K562 (cell line): ENCODE results near the gene HCN3. TPM values are rescaled to one million over a fixed set of nuclear protein-coding genes. Genes with fewer than 3 reads are reported as not detected.

ENCODE experiments used
- ATF1 ChIP-seq, 2 experiments: fragments of 450-650 bp in 1 of 2; IDR thresholded peaks; 2 replicates each; pipeline ENCODE4 v1.6.1; 2016; ENCODE audit warnings: missing compliant biosample characterization in 1 of 2, missing genetic modification characterization in 1 of 2
- BRF2 ChIP-seq: IDR thresholded peaks from 3 replicates; pipeline ENCODE4 v1.6.1; 2011; ENCODE audit warnings: borderline replicate concordance, mild to moderate bottlenecking; ENCODE audit not compliant: insufficient read length, insufficient read depth
- HEY1 ChIP-seq: fragments of 250-450 bp; sonication (Bioruptor Pico); IDR thresholded peaks from 2 replicates; pipeline ENCODE4 v1.5.0; 2020; ENCODE audit warnings: mild to moderate bottlenecking, moderate library complexity, borderline replicate concordance
- ILF3 ChIP-seq: fragments of 450-650 bp; IDR thresholded peaks from 2 replicates; pipeline ENCODE4 v1.6.1; 2018; ENCODE audit warnings: antibody characterized with exemption, mild to moderate bottlenecking, moderate library complexity, borderline replicate concordance
- MBD1 ChIP-seq: fragments of 250-450 bp; sonication (Bioruptor Pico); IDR thresholded peaks from 2 replicates; pipeline ENCODE4 v1.8.0; 2022; ENCODE audit warnings: inconsistent platforms
- NFATC3 ChIP-seq: fragments of 450-650 bp; IDR thresholded peaks from 2 replicates; pipeline ENCODE4 v1.6.1; 2017; ENCODE audit warnings: mild to moderate bottlenecking
- OTX1 ChIP-seq: fragments of 450-650 bp; formaldehyde crosslinking; IDR thresholded peaks from 2 replicates; pipeline ENCODE4 v1.4.0; 2022; ENCODE audit warnings: mild to moderate bottlenecking
- SMAD1 ChIP-seq: fragments of 150-350 bp; IDR thresholded peaks from 2 replicates; pipeline ENCODE4 v1.6.1; 2014; ENCODE audit warnings: low read length, low read depth; ENCODE audit not compliant: partially characterized antibody
- TRIM25 ChIP-seq: fragments of 450-650 bp; IDR thresholded peaks from 2 replicates; pipeline ENCODE4 v1.7.0; 2016; ENCODE audit warnings: borderline replicate concordance
- ZBTB11 ChIP-seq, 3 experiments: fragments of 200-800 bp in 1 of 3; fragments of 250-450 bp in 1 of 3; fragments of 450-650 bp in 1 of 3; sonication (Bioruptor Pico) in 1 of 3; sonication (Bioruptor generic) in 1 of 3; formaldehyde crosslinking in 1 of 3; IDR thresholded peaks; 2 replicates each; pipeline versions ENCODE4 v1.6.1 to v1.8.0; 2016 to 2022; ENCODE audit warnings: mild to moderate bottlenecking in 2 of 3, missing genetic modification characterization in 2 of 3, missing compliant biosample characterization in 1 of 3, moderate library complexity in 1 of 3
- ZBTB5 ChIP-seq: fragments of 450-650 bp; IDR thresholded peaks from 2 replicates; pipeline ENCODE4 v1.6.1; 2017; ENCODE audit warnings: antibody characterized with exemption
- ZNF263 ChIP-seq: sonication (generic); formaldehyde crosslinking; IDR thresholded peaks from 2 replicates; pipeline ENCODE4 v1.8.0; 2022; ENCODE audit warnings: mild to moderate bottlenecking, missing genetic modification reagents, borderline replicate concordance
- ZNF347 ChIP-seq: fragments of 450-650 bp; formaldehyde crosslinking; IDR thresholded peaks from 2 replicates; pipeline ENCODE4 v1.4.0; 2020; ENCODE audit warnings: low read depth, mild to moderate bottlenecking, moderate library complexity
- ZNF444 ChIP-seq: fragments of 250-450 bp; sonication (Bioruptor Pico); IDR thresholded peaks from 2 replicates; pipeline ENCODE4 v1.4.0; 2020; ENCODE audit warnings: mild to moderate bottlenecking, moderate library complexity
- ZNF561 ChIP-seq: fragments of 450-650 bp; formaldehyde crosslinking; conservative IDR thresholded peaks from 2 replicates; pipeline ENCODE4 v1.4.0; 2020; ENCODE audit warnings: mild to moderate bottlenecking, moderate library complexity
- polyA plus RNA-seq, 8 experiments: library from polyadenylated mRNA; depleted of rRNA in 4 of 8; stranded (reverse) in 5 of 8; unstranded in 3 of 8; fragments of >200 nt; fragmentation: Nextera tagmentation in 2 of 8; fragmentation: Illumina TruSeq in 1 of 8; extraction: Ambion mirVana in 2 of 8; extraction: Trizol in 1 of 8; gene quantifications; 2 replicates each; pipeline versions ENCODE4 v1.2.1 to v1.2.3, GENCODE V29; 2011 to 2014; ENCODE audit warnings: inconsistent platforms in 1 of 8, missing spikeins in 1 of 8
- total RNA-seq, 7 experiments: library from RNA; depleted of rRNA in 6 of 7; stranded (reverse); fragments of >200 nt in 6 of 7; fragmentation: Illumina TruSeq in 2 of 7; extraction: Trizol in 2 of 7; gene quantifications; 2 replicates each; pipeline versions ENCODE4 v1.2.1 to v1.2.3, GENCODE V29; 2011 to 2021; ENCODE audit warnings: low replicate concordance in 1 of 7

Gene HCN3
- total and polyA plus RNA-seq, 9 of the 15 experiments (the other 6 are each of a cell fraction or from before 2014, with no cell fraction given): 0.91 to 9.7 (median 3.9) TPM

- TF ChIP-seq ZBTB11 (CRISPR knock-in tag; IDR thresholded peaks at IDR 0.05) (no peak), SMAD1 (no peak), TRIM25 (0 out of 2 replicates have a peak, but pooled peaks have one; percentile 61), ZNF347 (no peak), ZNF444 (no peak), ATF1 (CRISPR knock-in tag; IDR thresholded peaks at IDR 0.05) (no peak), ATF1 (tag; IDR thresholded peaks at IDR 0.05) (no peak; the same call in 1 of the 2 replicates), ZNF263 (CRISPR knock-in tag) (0 out of 2 replicates have a peak, but pooled peaks have one; percentile 23), ZNF561 (CRISPR knock-in tag) (no peak), ILF3 (no peak), OTX1 (no peak), BRF2 (no peak), NFATC3 (no peak), ZBTB5 (no peak), HEY1 (CRISPR knock-in tag) (no peak), MBD1 (CRISPR knock-in tag) (no peak)
These were observed 47.7 kb downstream of the HCN3 start (continued) for GRCh38 chr1:155324717-155325602.
